ENCODE data around the gene ATG12.

Gene ATG12

DNA sequence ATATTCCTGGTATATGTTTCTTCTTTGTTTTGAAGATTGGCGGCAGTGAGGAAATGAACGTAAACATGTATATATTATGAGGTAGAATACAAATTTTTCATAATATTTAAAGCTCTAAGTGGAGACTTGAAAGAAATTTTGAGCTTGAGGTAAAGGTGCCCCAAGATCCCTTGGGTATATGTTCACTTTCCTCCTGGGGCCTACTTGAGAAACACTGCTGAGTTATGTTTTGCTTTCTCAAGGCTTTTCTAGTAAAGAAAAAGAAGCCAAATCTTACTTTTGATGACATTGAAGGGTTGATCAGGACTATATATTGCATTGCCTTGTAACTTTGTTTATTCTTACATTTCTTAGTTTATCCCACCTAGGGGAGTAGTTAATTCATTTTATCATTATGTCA, 31.1 kb upstream of the ATG12 start:
- TF ChIP-seq CTCF (IDR thresholded peaks at IDR 0.05; ENCODE audit: low read length, missing control alignments) = no peak
- DNase-seq (ENCODE audit: low read depth) = no peak

DNA sequence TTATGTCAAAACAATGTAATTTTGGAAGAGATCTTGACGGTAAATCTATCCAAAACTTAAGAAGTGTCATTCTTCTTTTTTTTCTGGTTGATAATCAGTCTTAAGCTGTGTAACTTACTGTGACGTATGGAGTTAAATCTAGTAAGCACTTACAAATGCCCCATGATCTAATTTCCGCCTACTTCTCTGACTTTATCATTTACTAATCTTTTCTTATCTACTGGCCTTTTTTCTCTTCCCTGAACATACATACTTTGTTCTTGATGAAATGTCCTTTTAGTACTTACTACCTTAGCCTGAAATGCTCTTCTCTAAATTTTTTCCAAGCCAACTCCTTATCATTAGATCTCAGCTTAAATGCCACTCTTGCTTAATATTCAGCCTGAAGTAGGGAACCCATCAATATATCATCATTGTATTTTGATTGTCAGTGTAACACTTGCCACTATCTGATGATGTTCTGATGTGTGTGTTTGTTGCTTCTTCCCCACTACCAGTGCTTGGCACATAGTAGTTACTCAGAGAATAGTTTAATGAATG, 28.0 kb upstream of the ATG12 start:
- H3K4me3 ChIP-seq (replicated peaks; ENCODE audit: low read depth, low read length) = no peak overlapping the region
- DNase-seq (ENCODE audit: low read depth) = no peak
- TF ChIP-seq CTCF (IDR thresholded peaks at IDR 0.05; ENCODE audit: low read length, missing control alignments) = no peak

More for the DNA sequence above, 31.1 kb upstream of the ATG12 start:
- no peak overlapping the region for H3K4me3 ChIP-seq (replicated peaks; ENCODE audit: low read depth, low read length)

DNA sequence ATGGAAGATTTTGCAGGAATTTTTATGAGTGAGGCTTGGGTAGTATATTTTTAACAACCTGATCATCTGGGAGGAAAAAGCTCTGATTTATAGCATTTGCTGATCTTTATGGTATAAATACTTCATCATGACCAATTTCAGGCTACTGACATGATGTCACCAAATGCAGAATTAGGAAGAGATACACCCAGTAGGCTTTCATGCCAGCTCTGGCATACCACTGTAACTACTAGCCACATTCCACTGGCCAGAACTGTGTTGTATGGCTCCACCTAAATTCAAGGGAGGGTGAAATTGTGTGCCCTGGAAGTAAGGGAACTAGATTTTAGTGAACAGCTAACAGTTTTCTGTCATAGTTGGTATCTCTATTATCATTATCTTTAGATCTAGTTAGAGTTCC, 18.0 kb upstream of the ATG12 start:
- no peak for TF ChIP-seq CTCF (IDR thresholded peaks at IDR 0.05; ENCODE audit: low read length, missing control alignments)
- DNase-seq (ENCODE audit: low read depth) = no peak
- no peak overlapping the region for H3K4me3 ChIP-seq (replicated peaks; ENCODE audit: low read depth, low read length)

DNA sequence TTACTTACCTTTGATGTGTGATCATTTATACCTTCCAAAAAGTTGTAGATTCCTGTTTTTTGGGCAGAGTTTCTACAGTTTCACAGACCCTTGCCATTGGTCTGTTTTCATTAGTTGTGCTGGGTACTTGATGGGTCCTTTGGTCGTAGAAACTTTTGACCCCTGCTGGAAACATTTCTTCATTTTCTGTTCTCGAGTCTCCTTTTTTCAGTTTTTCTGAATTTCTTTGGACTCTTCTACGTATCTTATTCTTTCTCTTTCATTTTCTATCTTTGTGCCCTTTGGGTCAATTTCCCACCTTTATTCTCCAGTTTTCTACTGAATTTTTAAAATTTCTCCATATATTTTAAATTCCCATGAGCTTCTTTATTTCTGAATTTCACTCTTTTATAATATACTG, 17.0 kb upstream of the ATG12 start:
- H3K4me3 ChIP-seq (replicated peaks; ENCODE audit: low read depth, low read length) = no peak overlapping the region
- no peak for DNase-seq (ENCODE audit: low read depth)
- TF ChIP-seq CTCF (IDR thresholded peaks at IDR 0.05; ENCODE audit: low read length, missing control alignments) = no peak

- no peak overlapping the region for H3K4me3 ChIP-seq (replicated peaks; ENCODE audit: low read depth, low read length)
- TF ChIP-seq CTCF (IDR thresholded peaks at IDR 0.05; ENCODE audit: low read length, missing control alignments) = no peak
- peak; percentile 66 for DNase-seq (ENCODE audit: low read depth)
Measured at GRCh38 chr5:115857626-115858349, 16.4 kb upstream of the ATG12 start.

DNA sequence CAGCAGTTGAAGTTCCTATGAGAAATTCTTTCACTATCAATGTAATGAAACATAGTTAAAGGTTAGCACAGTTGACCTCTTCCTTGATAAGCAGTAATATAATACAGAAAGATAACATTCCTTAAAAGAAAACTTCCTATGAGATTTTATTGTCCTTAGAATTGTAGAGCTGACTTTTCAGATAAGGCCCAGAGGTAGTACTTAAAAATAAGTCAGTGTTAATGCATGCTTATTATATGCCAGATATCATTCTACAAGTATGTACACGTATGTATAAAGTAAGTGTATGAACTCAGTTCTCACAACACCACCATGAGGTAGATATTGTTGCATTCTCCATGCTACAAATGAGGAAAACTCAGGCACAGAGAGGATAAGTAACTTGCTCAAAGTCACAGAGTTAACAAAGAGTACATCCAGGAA, 15.7 kb upstream of the ATG12 start:
- DNase-seq (ENCODE audit: low read depth) = no peak
- no peak overlapping the region for H3K4me3 ChIP-seq (replicated peaks; ENCODE audit: low read depth, low read length)
- no peak for TF ChIP-seq CTCF (IDR thresholded peaks at IDR 0.05; ENCODE audit: low read length, missing control alignments)

DNA sequence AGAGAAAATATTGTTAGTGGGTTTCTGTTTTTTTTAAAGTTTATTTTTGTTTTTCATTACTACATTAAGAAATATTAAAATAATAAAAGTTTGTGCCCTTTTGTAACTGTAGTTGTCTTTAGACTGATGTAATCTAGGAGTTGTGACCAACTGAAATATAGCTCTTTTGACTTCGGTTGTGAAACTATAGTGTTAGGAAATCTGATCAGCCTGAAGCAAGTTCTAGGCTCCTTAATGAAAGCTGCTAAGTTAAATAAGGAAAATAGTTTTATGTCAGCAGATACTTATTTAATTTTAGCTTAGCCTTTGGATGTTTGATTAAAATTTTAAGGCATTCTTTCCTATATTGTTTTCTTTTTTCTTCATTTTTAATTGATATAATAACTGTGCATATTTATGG, 14.6 kb upstream of the ATG12 start:
- H3K4me3 ChIP-seq (replicated peaks; ENCODE audit: low read depth, low read length) = no peak overlapping the region
- DNase-seq (ENCODE audit: low read depth) = peak; percentile 66
- no peak for TF ChIP-seq CTCF (IDR thresholded peaks at IDR 0.05; ENCODE audit: low read length, missing control alignments)
